ENCODE results near the gene SH3BP2.

SH3BP2 gene

DNA sequence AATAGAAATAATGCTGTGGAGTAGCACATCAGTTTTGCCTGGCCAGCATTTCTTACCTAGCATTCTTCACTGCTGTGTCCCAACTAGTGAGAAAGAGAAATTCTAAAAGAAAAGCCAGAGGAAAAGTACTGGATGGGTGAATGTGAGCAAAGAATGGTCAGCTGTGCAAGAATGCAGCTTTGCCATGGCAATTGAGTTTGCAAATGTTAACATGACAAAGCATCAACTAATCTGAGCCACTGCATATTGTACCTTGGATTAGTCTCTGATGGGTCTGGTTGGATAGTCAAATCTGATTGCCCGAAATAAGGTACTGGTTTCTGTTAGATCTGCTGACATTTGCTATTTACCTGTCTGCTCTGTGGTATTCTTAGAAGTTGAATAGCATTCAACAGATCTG lies 89.5 kb downstream of the SH3BP2 start:
- DNase-seq = no peak

DNA sequence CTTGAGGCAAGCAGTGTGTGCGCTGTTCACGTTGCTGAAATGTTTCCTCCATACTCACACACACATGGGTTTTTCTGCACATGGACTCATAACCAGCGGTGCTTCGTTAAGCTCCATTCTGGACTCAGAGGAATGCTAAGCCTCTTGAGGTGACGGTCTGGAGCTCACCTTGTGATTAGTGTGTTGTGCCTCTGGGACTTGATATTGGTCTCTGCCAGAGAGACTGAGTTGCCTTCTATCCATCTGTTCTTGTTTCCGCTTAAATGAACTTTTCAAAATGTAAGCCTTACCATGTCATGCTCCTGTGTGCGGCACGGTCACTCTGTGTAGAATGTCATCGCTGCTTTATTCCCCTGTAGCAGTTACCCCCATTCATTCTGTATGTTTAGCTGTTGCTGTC lies 93.3 kb downstream of the SH3BP2 start:
- no peak for DNase-seq

DNA sequence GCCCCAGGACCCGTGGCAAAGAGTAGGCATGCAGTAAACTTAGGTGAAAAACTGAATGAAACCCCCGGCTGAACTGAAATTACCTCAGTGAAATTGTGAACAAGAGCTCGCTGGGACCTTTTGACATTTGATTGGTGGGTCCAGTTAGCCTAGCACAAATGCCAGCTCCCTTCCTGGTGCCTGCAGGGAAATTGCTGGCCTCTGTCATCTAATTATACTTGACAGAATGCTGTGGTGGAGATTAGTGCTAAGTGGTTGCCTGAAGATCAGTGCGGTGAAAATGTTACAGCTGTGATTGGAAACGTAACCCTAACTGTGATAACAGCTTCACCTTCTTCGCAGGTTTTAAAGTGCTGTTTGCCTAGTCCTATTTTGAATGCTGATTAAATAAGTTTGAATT lies 93.7 kb downstream of the SH3BP2 start:
- DNase-seq = no peak

DNA sequence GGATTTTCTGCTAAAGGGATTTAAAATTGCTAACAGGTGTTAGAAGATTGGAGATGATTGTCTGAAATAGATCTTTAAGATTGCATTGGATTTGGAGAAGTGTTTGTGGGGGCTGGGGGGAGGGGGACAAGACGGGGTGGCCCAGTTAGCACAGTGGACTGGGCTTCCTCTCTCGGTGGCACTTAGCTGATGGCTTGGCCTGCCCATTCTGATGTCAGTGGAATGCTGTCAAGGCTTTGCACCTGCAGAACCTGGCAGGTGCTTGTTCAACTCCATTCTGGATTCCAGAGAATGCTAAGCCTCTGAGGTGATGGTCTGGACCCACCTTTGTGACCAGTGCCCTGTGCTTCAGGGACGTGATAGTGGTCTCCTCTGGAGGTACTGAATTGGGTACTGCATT lies 94.5 kb downstream of the SH3BP2 start:
- no peak for DNase-seq

DNA sequence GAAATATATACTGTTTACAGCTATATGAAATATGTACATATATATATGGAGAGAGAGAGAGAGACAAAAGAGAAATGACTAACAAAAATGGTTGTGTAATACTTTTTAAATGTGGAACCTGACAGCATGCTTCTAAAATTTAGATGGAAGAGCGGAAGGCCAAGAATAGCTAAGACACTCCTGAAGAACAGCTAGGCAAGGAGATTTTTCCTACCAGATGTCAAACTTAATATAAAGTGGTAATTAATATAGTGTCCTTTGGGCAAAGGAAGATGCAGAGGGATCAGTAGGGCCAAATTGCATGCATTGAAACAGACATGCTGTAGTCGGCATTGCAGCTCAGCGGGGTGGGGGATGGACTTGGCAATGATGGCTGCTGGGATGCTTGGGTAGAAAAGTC lies 96.0 kb downstream of the SH3BP2 start:
- no peak for DNase-seq

All from NCI-H1092 treated with DMSO at 0.1 percent for 48 hours (cell line).